ENCODE results near the gene SHISAL1.

GRCh38 chr22:44214764-44215163 lies 98.0 kb downstream of the SHISAL1 start:
- TF ChIP-seq, protein P1, sequence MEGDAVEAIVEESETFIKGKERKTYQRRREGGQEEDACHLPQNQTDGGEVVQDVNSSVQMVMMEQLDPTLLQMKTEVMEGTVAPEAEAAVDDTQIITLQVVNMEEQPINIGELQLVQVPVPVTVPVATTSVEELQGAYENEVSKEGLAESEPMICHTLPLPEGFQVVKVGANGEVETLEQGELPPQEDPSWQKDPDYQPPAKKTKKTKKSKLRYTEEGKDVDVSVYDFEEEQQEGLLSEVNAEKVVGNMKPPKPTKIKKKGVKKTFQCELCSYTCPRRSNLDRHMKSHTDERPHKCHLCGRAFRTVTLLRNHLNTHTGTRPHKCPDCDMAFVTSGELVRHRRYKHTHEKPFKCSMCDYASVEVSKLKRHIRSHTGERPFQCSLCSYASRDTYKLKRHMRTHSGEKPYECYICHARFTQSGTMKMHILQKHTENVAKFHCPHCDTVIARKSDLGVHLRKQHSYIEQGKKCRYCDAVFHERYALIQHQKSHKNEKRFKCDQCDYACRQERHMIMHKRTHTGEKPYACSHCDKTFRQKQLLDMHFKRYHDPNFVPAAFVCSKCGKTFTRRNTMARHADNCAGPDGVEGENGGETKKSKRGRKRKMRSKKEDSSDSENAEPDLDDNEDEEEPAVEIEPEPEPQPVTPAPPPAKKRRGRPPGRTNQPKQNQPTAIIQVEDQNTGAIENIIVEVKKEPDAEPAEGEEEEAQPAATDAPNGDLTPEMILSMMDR (conservative IDR thresholded peaks at IDR 0.05; ENCODE audit: low read depth, low read length) = no peak
- no peak for TF ChIP-seq EZH2 (IDR thresholded peaks at IDR 0.05; ENCODE audit: low read length, unreplicated experiment)
- no peak for TF ChIP-seq EZH2phosphoT487 (IDR thresholded peaks at IDR 0.05; ENCODE audit: borderline replicate concordance, low read length)

Measured in PC-3 (cell line).